22Rv1 (cell line): ENCODE measurements around the gene ARSG.
A peak's percentile ranks its signal among the peaks of the same experiment; 100 is the strongest.

Experiments
- H3K27ac ChIP-seq: fragments of 450-650 bp; 2 replicates; pipeline ENCODE4 v1.5.1; 2017
- ZFX ChIP-seq: fragments of 450-650 bp; IDR thresholded peaks from 2 replicates; pipeline ENCODE4 v1.6.1; 2017; ENCODE audit warnings: antibody characterized with exemption, borderline replicate concordance
- TF ChIP-seq, protein P1 (sequence below): fragments of 450-650 bp; IDR thresholded peaks from 2 replicates; pipeline ENCODE4 v1.5.1; 2017; ENCODE audit warnings: mild to moderate bottlenecking

The ARSG gene

GRCh38 chr17:68457539-68458259 is 166.4 kb downstream of the ARSG start:
- TF ChIP-seq ZFX, result no peak
- TF ChIP-seq, protein P1, sequence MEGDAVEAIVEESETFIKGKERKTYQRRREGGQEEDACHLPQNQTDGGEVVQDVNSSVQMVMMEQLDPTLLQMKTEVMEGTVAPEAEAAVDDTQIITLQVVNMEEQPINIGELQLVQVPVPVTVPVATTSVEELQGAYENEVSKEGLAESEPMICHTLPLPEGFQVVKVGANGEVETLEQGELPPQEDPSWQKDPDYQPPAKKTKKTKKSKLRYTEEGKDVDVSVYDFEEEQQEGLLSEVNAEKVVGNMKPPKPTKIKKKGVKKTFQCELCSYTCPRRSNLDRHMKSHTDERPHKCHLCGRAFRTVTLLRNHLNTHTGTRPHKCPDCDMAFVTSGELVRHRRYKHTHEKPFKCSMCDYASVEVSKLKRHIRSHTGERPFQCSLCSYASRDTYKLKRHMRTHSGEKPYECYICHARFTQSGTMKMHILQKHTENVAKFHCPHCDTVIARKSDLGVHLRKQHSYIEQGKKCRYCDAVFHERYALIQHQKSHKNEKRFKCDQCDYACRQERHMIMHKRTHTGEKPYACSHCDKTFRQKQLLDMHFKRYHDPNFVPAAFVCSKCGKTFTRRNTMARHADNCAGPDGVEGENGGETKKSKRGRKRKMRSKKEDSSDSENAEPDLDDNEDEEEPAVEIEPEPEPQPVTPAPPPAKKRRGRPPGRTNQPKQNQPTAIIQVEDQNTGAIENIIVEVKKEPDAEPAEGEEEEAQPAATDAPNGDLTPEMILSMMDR, result 0 out of 2 replicates have a peak, but pooled peaks have one; percentile 4
- peak overlapping the region; percentile 29; the same call in 1 of the 2 replicates for H3K27ac ChIP-seq

- TF ChIP-seq ZFX, result no peak
- TF ChIP-seq, protein P1, result no peak
- peak overlapping the region; percentile 29; the same call in 1 of the 2 replicates for H3K27ac ChIP-seq
These were observed 167.2 kb downstream of the ARSG start for GRCh38 chr17:68458260-68459036.

GRCh38 chr17:68459037-68459639 is 167.8 kb downstream of the ARSG start:
- no peak overlapping the region for H3K27ac ChIP-seq
- TF ChIP-seq, protein P1, result no peak
- no peak for TF ChIP-seq ZFX

GRCh38 chr17:68460146-68460545 is 168.9 kb downstream of the ARSG start:
- TF ChIP-seq, protein P1, result no peak
- no peak for TF ChIP-seq ZFX
- no peak overlapping the region for H3K27ac ChIP-seq

DNA sequence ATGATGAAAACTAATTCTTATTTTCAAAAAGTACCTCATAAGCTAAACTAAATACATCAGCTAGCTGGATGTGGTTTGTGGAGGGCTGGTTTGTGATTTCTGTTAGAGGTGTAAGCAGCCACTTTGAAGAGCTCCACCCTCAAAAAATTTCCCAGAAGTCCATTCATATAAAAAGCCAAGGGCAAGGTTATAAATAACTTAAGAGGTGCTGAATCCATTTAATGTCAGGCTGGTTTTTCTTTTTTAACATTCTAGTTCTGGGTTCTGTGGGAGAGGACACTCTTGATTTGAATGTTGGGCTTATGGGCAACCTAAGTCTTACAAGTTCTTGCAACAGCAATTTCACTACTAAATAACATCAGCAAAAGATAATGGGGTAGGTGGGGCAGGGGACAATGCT is 169.4 kb downstream of the ARSG start:
- H3K27ac ChIP-seq, result no peak overlapping the region
- TF ChIP-seq, protein P1, result no peak
- no peak for TF ChIP-seq ZFX

GRCh38 chr17:68461122-68461539 is 169.8 kb downstream of the ARSG start:
- TF ChIP-seq, protein P1, result no peak
- no peak for TF ChIP-seq ZFX
- no peak overlapping the region for H3K27ac ChIP-seq

GRCh38 chr17:68461589-68461988 is 170.3 kb downstream of the ARSG start:
- TF ChIP-seq, protein P1, result no peak
- TF ChIP-seq ZFX, result no peak
- H3K27ac ChIP-seq, result no peak overlapping the region
